GM13976 (cell line): ENCODE results near the gene JPH4.
"Not testable (repeated sequence)": the region's sequence is repeated elsewhere in the genome, so short reads cannot be mapped to it uniquely, and the experiment has no call there.

Experiments used
- DNase-seq: peaks from one replicate; pipeline ENCODE4 v3.0.0; 2012; ENCODE audit warnings: low spot score
- CTCF ChIP-seq: IDR thresholded peaks from 2 replicates; pipeline ENCODE4 v1.5.1; 2012; ENCODE audit warnings: borderline replicate concordance, mild to moderate bottlenecking; ENCODE audit not compliant: insufficient read depth; ENCODE audit errors: extremely low read depth, missing control alignments, control extremely low read depth
- in situ Hi-C: fragments of 300-500 bp; cut with MboI; formaldehyde crosslinking; loops from one replicate; pipeline ENCODE4 v1.12.0; 2022; ENCODE audit warnings: low sequenced_read_pairs, mixed read lengths, inconsistent platforms; ENCODE audit not compliant: unreplicated experiment

Gene JPH4

GRCh38 chr14:23540141-23540469 is 38.5 kb downstream of the JPH4 start:
- no peak for TF ChIP-seq CTCF

DNA sequence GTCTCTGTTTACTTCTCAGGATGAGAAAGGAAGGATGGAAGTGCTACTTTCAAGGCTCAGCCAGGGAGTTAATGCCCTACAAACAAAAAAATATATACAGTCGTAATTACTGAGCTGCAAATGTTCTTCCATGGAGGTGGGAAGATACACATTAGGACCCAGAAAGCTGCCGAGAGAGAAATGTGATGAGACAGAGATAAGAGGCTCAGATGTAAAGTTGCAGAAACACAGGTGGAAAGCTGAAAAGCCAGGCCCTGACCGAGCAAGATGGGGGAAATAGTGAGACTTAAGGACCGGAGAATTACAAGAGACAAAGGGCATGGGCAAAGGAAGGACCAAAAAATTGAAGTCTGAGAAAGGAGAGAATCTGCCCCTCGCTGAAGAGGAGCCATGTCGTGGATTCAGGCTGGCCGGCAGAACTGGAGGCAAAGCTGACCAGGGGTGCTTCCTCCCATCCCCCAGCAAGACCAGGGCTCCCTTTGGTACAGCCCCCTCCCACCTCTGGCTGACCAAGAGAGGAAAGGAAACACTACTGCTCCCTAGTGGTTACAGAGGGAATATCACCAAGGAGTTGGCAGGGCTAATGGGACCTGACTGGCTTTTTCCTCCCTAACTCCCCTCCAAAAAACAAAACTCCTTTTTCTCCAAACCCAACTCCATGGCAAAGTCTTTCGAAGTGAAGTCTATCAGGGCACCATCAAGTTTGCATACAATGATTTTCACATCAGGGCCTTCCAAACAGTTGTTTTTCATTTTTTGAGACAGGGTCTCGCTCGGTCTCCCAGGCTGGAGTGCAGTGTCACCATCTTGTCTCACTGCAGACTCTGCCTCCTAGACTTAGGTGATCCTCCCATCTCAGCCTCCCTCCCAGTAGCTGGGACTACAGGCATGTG is 39.1 kb downstream of the JPH4 start:
- in situ Hi-C loops, result loop anchor here (10.0 kb wide), 1 partner anchor 55 kb away; no protein-coding TSS in a partner anchor
- peak; percentile 84 for DNase-seq
- peak; percentile 65 for TF ChIP-seq CTCF

More at GRCh38 chr14:23540141-23540469, 38.5 kb downstream of the JPH4 start:
- no peak for DNase-seq
- in situ Hi-C loops, result loop anchor here (10.0 kb wide), 1 partner anchor 55 kb away; no protein-coding TSS in a partner anchor

DNA sequence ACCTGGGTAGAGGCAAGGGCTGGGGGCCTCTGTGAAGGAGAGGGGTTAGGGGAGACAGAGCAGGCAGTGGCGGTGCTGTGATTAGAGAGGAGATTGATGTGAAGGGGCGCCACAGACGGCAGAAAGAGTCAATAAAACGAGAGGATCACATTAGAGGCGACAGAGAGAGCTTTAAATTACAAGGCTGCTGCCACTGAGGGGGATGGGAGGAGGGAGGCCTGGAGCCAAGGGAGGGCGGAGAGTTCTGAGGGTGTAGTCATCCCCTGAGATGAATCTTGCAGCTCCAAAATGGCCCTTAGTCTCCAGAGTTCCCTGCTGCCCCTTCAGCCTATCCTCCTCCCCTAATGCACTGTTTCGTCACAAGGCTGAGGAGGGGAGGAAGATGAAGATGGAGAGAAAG is 39.8 kb downstream of the JPH4 start:
- TF ChIP-seq CTCF, result no peak
- in situ Hi-C loops, result no loop called here
- no peak for DNase-seq

GRCh38 chr14:23538050-23538718 is 40.4 kb downstream of the JPH4 start:
- no peak for TF ChIP-seq CTCF
- in situ Hi-C loops, result no loop called here

DNA sequence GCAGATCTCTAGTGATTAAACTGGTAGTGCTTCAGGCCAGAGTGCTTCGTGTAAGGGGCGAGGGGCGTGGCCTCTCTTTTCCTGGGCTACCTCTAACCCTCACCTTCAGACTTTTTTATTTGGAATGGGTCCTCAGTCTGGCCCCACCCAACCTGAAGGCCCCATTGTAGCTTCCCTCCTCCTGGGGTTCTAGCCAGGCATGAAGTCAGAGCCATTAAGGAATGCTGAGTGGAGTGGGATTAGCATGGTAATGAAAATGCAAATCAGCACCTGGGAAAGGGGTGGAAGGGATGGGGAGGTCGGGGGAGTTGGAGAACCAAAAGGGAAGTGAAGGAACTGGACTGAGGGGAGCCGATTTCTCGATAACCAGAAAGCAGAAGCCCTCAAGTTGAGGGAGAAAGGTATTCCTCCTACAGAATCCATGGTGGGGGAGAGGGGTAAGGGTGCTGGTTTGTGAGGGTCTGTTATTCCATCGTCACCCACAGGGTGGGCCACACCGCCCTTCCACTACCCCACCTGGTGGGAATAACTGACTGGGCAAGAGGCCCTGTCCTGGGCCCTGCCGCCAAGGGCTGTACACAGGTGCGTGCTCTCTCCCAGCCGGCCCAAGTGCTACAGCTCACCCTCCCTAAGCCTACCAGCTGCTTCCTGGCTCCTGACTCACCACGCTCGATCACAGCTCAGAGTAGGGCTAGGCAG is 41.1 kb downstream of the JPH4 start:
- in situ Hi-C loops, result no loop called here
- TF ChIP-seq CTCF, result no peak
- DNase-seq, result no peak

More at GRCh38 chr14:23538050-23538718, 40.4 kb downstream of the JPH4 start:
- DNase-seq, result no peak

DNA sequence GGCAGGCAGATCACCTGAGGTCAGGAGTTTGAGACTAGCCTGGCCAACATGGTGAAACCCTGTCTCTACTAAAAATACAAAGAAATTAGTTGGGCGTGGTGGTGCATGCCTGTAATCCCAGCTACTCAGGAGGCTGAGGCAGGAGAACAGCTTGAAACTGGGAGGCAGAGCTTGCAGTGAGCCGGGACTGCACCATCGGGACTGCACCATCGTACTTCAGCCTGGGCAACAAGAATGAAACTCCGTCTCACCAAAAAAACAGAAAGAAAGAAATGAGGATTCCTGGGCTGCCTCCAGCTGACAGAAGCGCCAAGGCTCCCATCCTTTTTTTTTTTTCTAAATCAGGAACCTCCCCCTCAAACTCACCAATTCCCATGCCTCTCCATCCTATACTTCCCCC is 41.7 kb downstream of the JPH4 start:
- in situ Hi-C loops, DNase-seq: not testable (repeated sequence)
